RWPE1 (cell line): ENCODE data around the gene EEPD1.

ENCODE experiments used
- CTCF ChIA-PET: fragments of 350-600 bp; sonication (Branson Sonifier 250); formaldehyde crosslinking; extraction: SDS; loops from one replicate; lab custom pipeline; 2021; lab: Yijun Ruan, JAX
- POLR2A ChIA-PET: fragments of 400-600 bp; formaldehyde crosslinking; extraction: SDS; loops from one replicate; lab custom pipeline; 2020; ENCODE audit warnings: antibody characterized with exemption; ENCODE audit not compliant: low non-redundant PET; lab: Yijun Ruan, JAX
- DNase-seq: peaks from one replicate; pipeline ENCODE4 v3.0.0; 2012; ENCODE audit warnings: low spot score
- H3K27ac ChIP-seq: fragments of 450-650 bp; 2 replicates; pipeline ENCODE4 v1.5.1; 2017
- CTCF ChIP-seq: fragments of 450-650 bp; conservative IDR thresholded peaks from 2 replicates; pipeline ENCODE4 v1.5.1; 2017; ENCODE audit warnings: low read depth, mild to moderate bottlenecking

The EEPD1 gene

DNA sequence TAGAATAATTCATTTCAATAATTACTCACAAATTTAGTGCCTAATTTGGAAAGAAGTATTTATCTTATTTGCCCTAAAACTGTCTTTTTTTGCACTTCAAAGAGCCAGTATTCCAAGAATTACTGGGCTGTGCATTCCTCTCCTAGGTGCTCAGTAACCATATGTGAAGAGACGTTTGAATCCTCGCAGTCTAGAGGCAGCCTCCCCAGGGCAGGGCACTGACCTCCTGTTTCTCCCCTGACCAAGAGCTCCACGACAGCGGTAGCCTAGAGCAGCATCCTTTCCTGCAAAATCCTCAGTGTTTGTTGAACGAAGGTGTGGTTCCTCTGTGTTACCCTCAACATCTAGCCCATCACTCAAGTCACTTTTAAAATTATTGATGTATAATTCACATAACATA, 113.1 kb downstream of the EEPD1 start:
- H3K27ac ChIP-seq = no peak overlapping the region
- no peak for DNase-seq
- no peak for TF ChIP-seq CTCF
- CTCF ChIA-PET = no interaction called here
- POLR2A ChIA-PET = no interaction called here

GRCh38 chr7:36266683-36267082, 113.6 kb downstream of the EEPD1 start:
- no peak for TF ChIP-seq CTCF
- no peak overlapping the region for H3K27ac ChIP-seq
- ChIA-PET CTCF (interaction anchor here (0.6 kb wide), 2 partner anchors 51 to 281 kb away, joined by 5 to 7 read pairs; no protein-coding TSS in a partner anchor), POLR2A (no interaction called here)
- no peak for DNase-seq

DNA sequence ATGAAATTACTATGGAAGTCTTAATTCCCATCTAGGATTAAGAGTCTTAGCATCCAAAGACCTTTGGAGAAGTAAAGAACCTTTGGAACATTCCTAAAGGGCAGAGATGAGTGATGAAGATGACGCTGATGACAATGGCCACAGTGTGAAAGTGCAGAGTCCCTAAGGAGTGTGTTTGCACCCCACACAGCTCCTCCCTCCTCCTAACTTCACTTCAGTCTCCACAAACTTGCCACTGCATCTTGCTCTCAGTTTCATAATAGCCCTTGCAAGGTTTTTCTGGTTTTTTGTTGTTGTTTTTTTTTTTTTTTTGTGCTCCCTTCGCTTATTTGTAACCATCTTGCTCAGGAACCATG, 119.1 kb downstream of the EEPD1 start:
- no peak for TF ChIP-seq CTCF
- DNase-seq = no peak
- CTCF ChIA-PET = no interaction called here
- POLR2A ChIA-PET = no interaction called here
- no peak overlapping the region for H3K27ac ChIP-seq

GRCh38 chr7:36272567-36273269, 119.7 kb downstream of the EEPD1 start:
- no peak overlapping the region for H3K27ac ChIP-seq
- POLR2A ChIA-PET = no interaction called here
- TF ChIP-seq CTCF = no peak
- CTCF ChIA-PET = interaction anchor here (0.6 kb wide), 1 partner anchor 70 kb away, joined by 3 read pairs; no protein-coding TSS in a partner anchor
- no peak for DNase-seq

DNA sequence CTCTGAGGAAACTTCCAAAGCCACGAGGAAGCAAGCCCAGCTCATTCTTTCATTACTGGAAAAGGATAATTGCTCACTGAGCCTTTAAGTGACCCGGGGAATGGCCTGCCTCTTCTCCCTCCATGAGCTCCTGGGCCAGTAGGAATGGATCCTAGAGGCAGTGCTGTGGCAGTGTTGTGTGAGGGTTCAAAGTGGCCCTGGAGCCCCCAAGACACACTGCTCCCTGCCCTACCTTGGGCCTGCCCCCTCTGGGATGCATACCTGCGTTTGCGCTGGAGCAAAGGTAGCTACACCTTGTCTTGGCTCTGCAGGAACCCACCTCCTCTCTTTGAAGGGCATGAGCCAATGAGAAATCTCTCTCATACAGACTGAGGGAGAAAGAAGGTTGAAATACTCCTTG, 120.8 kb downstream of the EEPD1 start:
- ChIA-PET POLR2A (no interaction called here), CTCF (interaction anchor here (0.6 kb wide), 1 partner anchor 268 kb away, joined by 3 read pairs; no protein-coding TSS in a partner anchor)

DNA sequence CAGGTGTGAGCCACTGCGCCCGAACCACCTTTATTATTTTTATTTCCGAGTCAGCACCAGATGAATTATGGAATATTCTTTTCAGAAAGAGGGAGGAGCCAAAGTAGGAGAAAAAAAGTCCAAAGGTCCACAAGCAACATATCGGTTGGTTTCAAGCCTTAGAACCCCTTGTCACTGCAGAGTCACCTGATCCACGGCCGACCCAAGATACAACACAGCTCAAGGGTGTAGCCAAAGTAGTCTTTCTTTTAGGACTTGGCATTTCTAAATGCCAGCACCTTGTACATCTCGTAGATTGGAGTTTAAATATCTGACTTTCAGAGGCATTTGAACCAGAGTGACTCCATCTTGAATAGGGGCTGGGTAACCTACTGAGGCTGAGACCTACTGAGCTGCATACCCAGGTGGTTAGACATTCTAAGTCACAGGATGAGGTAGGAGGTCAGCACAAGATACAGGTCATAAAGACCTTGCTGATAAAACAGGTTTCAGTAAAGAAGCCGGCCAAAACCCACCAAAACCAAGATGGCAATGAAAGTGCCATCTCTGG, 122.8 kb downstream of the EEPD1 start:
- CTCF ChIA-PET = interaction anchor here (0.6 kb wide), 1 partner anchor 80 kb away, joined by 3 read pairs; no protein-coding TSS in a partner anchor
- no peak overlapping the region for H3K27ac ChIP-seq
- POLR2A ChIA-PET = no interaction called here
- TF ChIP-seq CTCF = no peak
- DNase-seq = no peak

More for the DNA sequence above, 120.8 kb downstream of the EEPD1 start:
- DNase-seq = no peak
- H3K27ac ChIP-seq = no peak overlapping the region
- TF ChIP-seq CTCF = no peak
